ENCODE data around the gene VASN.

GRCh38 chr16:4323845-4324488, 47.7 kb upstream of the VASN start:
- TF ChIP-seq CTCF (IDR thresholded peaks at IDR 0.05; ENCODE audit: low read length) (no peak), EZH2 (IDR thresholded peaks at IDR 0.05; ENCODE audit: borderline replicate concordance, low read length) (no peak)
